HCT116 (cell line): ENCODE measurements around the gene RNF148. TPM values are rescaled to one million over a fixed set of nuclear protein-coding genes. Genes with fewer than 3 reads are reported as not detected.

Experiments
- ATAC-seq: fragments of 200-7000 bp; cut with Tn5 transposase; 2 replicates; pipeline ENCODE4 v1.9.1; 2020; ENCODE audit warnings: mild to moderate bottlenecking, moderate library complexity
- BruUV-seq: library from RNA; stranded (reverse); fragments of 400-500 nt; replicated peaks from 2 replicates; lab custom pipeline; 2021; lab: Mats Ljungman, UMichigan
- CTCF ChIA-PET: fragments of 300-600 bp; sonication (Branson Sonifier 250); formaldehyde crosslinking; loops from one replicate; lab custom pipeline; 2021; ENCODE audit warnings: antibody characterized with exemption; lab: Charles Lee
- POLR2A ChIA-PET: fragments of 300-600, 350-600 bp; sonication (Branson Sonifier 250); formaldehyde crosslinking; loops from one replicate; lab custom pipeline; 2021; ENCODE audit warnings: antibody characterized with exemption; lab: Charles Lee
- RAD21 ChIA-PET, 2 experiments: fragments of 300-600 bp; sonication (Branson Sonifier 250); formaldehyde crosslinking; loops; one replicate each; lab custom pipeline; 2023; ENCODE audit warnings: low total read pairs in 2 of 2; ENCODE audit not compliant: uncharacterized antibody in 2 of 2, unreplicated experiment in 2 of 2, low non-redundant PET in 1 of 2; lab: Charles Lee
- DNase-seq: peaks from one replicate; pipeline ENCODE4 v3.0.0-alpha.2; 2010; ENCODE audit warnings: low read depth, low spot score
- H2AFZ ChIP-seq: fragments of 200-600 bp; shearing (Covaris generic), sonication (generic); 2 replicates; pipeline ENCODE4 v1.6.1; 2017; ENCODE audit warnings: low read depth, mixed run types, mixed read lengths, antibody characterized with exemption, low read length; ENCODE audit not compliant: poor library complexity, severe bottlenecking
- H3K27ac ChIP-seq: 2 replicates; pipeline ENCODE4 v1.5.1; 2012; ENCODE audit warnings: low read depth, low read length
- H3K27me3 ChIP-seq: fragments of 200-600 bp; sonication (generic); 2 replicates; pipeline ENCODE4 v1.6.1; 2016; ENCODE audit warnings: mixed run types, low read length, mixed read lengths; ENCODE audit not compliant: insufficient read depth
- H3K36me3 ChIP-seq, 2 experiments: fragments of 200-500 bp in 1 of 2; fragments of 200-600 bp in 1 of 2; sonication (Bioruptor generic) in 1 of 2; sonication (generic) in 1 of 2; 2 replicates each; pipeline versions ENCODE4 v1.5.1 to v1.6.1; 2014 to 2016; ENCODE audit warnings: low read length in 2 of 2, inconsistent platforms in 1 of 2, mixed read lengths in 1 of 2, mixed run types in 1 of 2; ENCODE audit not compliant: insufficient read depth in 2 of 2, control insufficient read depth in 1 of 2
- H3K4me1 ChIP-seq, 2 experiments: fragments of 200-600 bp in 1 of 2; sonication (generic) in 1 of 2; 2 replicates each; pipeline versions ENCODE4 v1.5.1 to v1.6.1; 2012 to 2017; ENCODE audit warnings: low read length in 2 of 2, inconsistent platforms in 1 of 2, mild to moderate bottlenecking in 1 of 2, mixed read lengths in 1 of 2, mixed run types in 1 of 2, moderate library complexity in 1 of 2; ENCODE audit not compliant: insufficient read depth in 2 of 2, control insufficient read depth in 1 of 2
- H3K4me2 ChIP-seq: fragments of 200-600 bp; sonication (generic); 2 replicates; pipeline ENCODE4 v1.6.1; 2017; ENCODE audit warnings: mixed run types, low read length, mixed read lengths
- H3K4me3 ChIP-seq, 2 experiments: fragments of 200-600 bp in 1 of 2; sonication (generic) in 1 of 2; replicated peaks in 1 of 2; 2 replicates each; pipeline ENCODE4 v1.5.1; 2011 to 2016; ENCODE audit warnings: low read length in 2 of 2, control low read depth in 1 of 2, low read depth in 1 of 2, mild to moderate bottlenecking in 1 of 2, mixed read lengths in 1 of 2, mixed run types in 1 of 2
- H3K79me2 ChIP-seq: fragments of 200-600 bp; sonication (generic); 2 replicates; pipeline ENCODE4 v1.6.1; 2017; ENCODE audit warnings: mild to moderate bottlenecking, mixed run types, low read length, moderate library complexity, mixed read lengths; ENCODE audit not compliant: insufficient read depth
- H3K9ac ChIP-seq: fragments of 200-600 bp; sonication (generic); 2 replicates; pipeline ENCODE4 v1.6.1; 2016; ENCODE audit warnings: low read length, mixed read lengths
- H3K9me2 ChIP-seq: fragments of 200-600 bp; sonication (generic), shearing (Covaris generic); 2 replicates; pipeline ENCODE4 v1.6.1; 2017; ENCODE audit warnings: mixed run types, mild to moderate bottlenecking, moderate library complexity; ENCODE audit not compliant: insufficient read depth
- H3K9me3 ChIP-seq, 2 experiments: fragments of 200-500 bp in 1 of 2; fragments of 200-600 bp in 1 of 2; sonication (Bioruptor generic) in 1 of 2; sonication (generic) in 1 of 2; 2 replicates each; pipeline ENCODE4 v1.6.1; 2014 to 2017; ENCODE audit warnings: low read length in 2 of 2, mixed read lengths in 2 of 2, inconsistent platforms in 1 of 2, low read depth in 1 of 2, mild to moderate bottlenecking in 1 of 2, mixed run types in 1 of 2, moderate library complexity in 1 of 2; ENCODE audit not compliant: control insufficient read depth in 1 of 2, insufficient read depth in 1 of 2
- H4K20me1 ChIP-seq: fragments of 200-600 bp; sonication (generic), shearing (Covaris generic); 2 replicates; pipeline ENCODE4 v1.6.1; 2017; ENCODE audit warnings: mixed run types, mild to moderate bottlenecking, moderate library complexity; ENCODE audit not compliant: insufficient read depth
- ATF3 ChIP-seq: IDR thresholded peaks from 2 replicates; pipeline ENCODE4 v1.6.1; 2012
- CEBPB ChIP-seq: IDR thresholded peaks from 2 replicates; pipeline ENCODE4 v1.6.1; 2012; ENCODE audit warnings: low read depth
- ELF1 ChIP-seq: IDR thresholded peaks from 2 replicates; pipeline ENCODE4 v1.6.1; 2012; ENCODE audit warnings: low read depth, borderline replicate concordance
- MAX ChIP-seq: IDR thresholded peaks from 2 replicates; pipeline ENCODE4 v1.6.1; 2012
- RAD21 ChIP-seq: IDR thresholded peaks from 2 replicates; pipeline ENCODE4 v1.6.1; 2012; ENCODE audit warnings: low read depth, mild to moderate bottlenecking
- SP1 ChIP-seq: IDR thresholded peaks from 2 replicates; pipeline ENCODE4 v1.6.1; 2012; ENCODE audit warnings: low read depth
- YY1 ChIP-seq: IDR thresholded peaks from 2 replicates; pipeline ENCODE4 v1.6.1; 2011; ENCODE audit warnings: low read length, low read depth, moderate library complexity, mild to moderate bottlenecking; ENCODE audit not compliant: insufficient replicate concordance; ENCODE audit errors: extremely low read depth
- intact Hi-C: fragments of 100-400 bp; cut with micrococcal nuclease; formaldehyde crosslinking; loops from 2 replicates; pipeline ENCODE4 v1.10.0; 2022
- total RNA-seq: library from RNA; stranded (reverse); gene quantifications from one replicate; pipeline ENCODE4 v1.2.1, GENCODE V29; 2021; ENCODE audit not compliant: unreplicated experiment

The RNF148 gene
- total RNA-seq, 1 experiment from 2014 or later: 0.22 TPM

- intact Hi-C loops: no loop called here
- no peak overlapping the region for H3K27ac ChIP-seq
- peaks cover 7 to 8% of the 10 kb centered on the region in 2 experiments; a peak in 2 of 4 replicates for H3K4me1 ChIP-seq
- H3K9me3 ChIP-seq: no peaks in the 10 kb centered on the region
- H3K4me3 ChIP-seq: no peak overlapping the region
- no peak overlapping the region for H2AFZ ChIP-seq
- RAD21 ChIA-PET: no interaction called here
- no peaks in the 10 kb centered on the region for H3K79me2 ChIP-seq
- POLR2A ChIA-PET: no interaction called here
- no peak overlapping the region for H3K4me2 ChIP-seq
- no peak for DNase-seq
- H4K20me1 ChIP-seq: no peaks in the 10 kb centered on the region
- no TSS peak for BruUV-seq
- no peak for TF ChIP-seq SP1
- no peak for TF ChIP-seq CEBPB
- no peak for TF ChIP-seq MAX
- TF ChIP-seq ELF1: no peak
- no peak for TF ChIP-seq YY1
- no peaks in the 10 kb centered on the region for H3K36me3 ChIP-seq
- H3K9me2 ChIP-seq: no peaks in the 10 kb centered on the region
- H3K9ac ChIP-seq: no peak overlapping the region
- CTCF ChIA-PET: no interaction called here
- no peak for ATAC-seq
- no peaks in the 10 kb centered on the region for H3K27me3 ChIP-seq
These were observed 28.8 kb downstream of the RNF148 start for GRCh38 chr7:122673951-122674350.

- Histone ChIP-seq H2AFZ (no peak overlapping the region), H3K27ac (no peak overlapping the region), H3K4me1 (no peaks in the 10 kb centered on the region), H3K9me2 (no peaks in the 10 kb centered on the region), H3K4me3 (no peak overlapping the region), H3K79me2 (no peaks in the 10 kb centered on the region), H3K9ac (no peak overlapping the region), H3K36me3 (no peaks in the 10 kb centered on the region), H4K20me1 (no peaks in the 10 kb centered on the region), H3K4me2 (no peak overlapping the region), H3K27me3 (no peaks in the 10 kb centered on the region), H3K9me3 (no peaks in the 10 kb centered on the region)
- DNase-seq: no peak
- ChIA-PET CTCF (no interaction called here), POLR2A (no interaction called here), RAD21 (no interaction called here)
- no TSS peak for BruUV-seq
- intact Hi-C loops: no loop called here
- TF ChIP-seq ATF3 (no peak), MAX (no peak), RAD21 (no peak)
- ATAC-seq: no peak
These were observed 30.2 kb downstream of the RNF148 start for GRCh38 chr7:122672536-122672935.
